Glutamatergic neuron (in vitro differentiated cells): ENCODE results near the gene CCDC117. TPM values are rescaled to one million over a fixed set of nuclear protein-coding genes. Genes with fewer than 3 reads are reported as not detected.
A peak's percentile ranks its signal among the peaks of the same experiment; 100 is the strongest.

Experiments
- DNase-seq: peaks from one replicate; pipeline ENCODE4 v3.0.0; 2022
- H3K27ac Mint-ChIP-seq: one replicate; pipeline ENCODE4 v1.8.0; 2020; ENCODE audit warnings: mild to moderate bottlenecking, mixed read lengths, inconsistent platforms; ENCODE audit not compliant: unreplicated experiment
- H3K27me3 Mint-ChIP-seq: one replicate; pipeline ENCODE4 v1.8.0; 2020; ENCODE audit warnings: mild to moderate bottlenecking, moderate library complexity, mixed read lengths, inconsistent platforms; ENCODE audit not compliant: unreplicated experiment
- H3K36me3 Mint-ChIP-seq: one replicate; pipeline ENCODE4 v1.8.0; 2020; ENCODE audit warnings: mild to moderate bottlenecking, mixed read lengths, inconsistent platforms; ENCODE audit not compliant: unreplicated experiment
- H3K4me1 Mint-ChIP-seq: one replicate; pipeline ENCODE4 v1.8.0; 2020; ENCODE audit warnings: mild to moderate bottlenecking, low read depth, mixed read lengths, inconsistent platforms; ENCODE audit not compliant: unreplicated experiment
- H3K4me3 Mint-ChIP-seq: one replicate; pipeline ENCODE4 v1.8.0; 2020; ENCODE audit warnings: mild to moderate bottlenecking, mixed read lengths, inconsistent platforms; ENCODE audit not compliant: unreplicated experiment
- H3K9me3 Mint-ChIP-seq: one replicate; pipeline ENCODE4 v1.8.0; 2020; ENCODE audit warnings: mild to moderate bottlenecking, moderate library complexity, mixed read lengths, inconsistent platforms; ENCODE audit not compliant: unreplicated experiment
- CTCF ChIP-seq: fragments of 200-600 bp; sonication (generic); IDR thresholded peaks from one replicate; pipeline ENCODE4 v1.5.0; 2021; ENCODE audit not compliant: partially characterized antibody, unreplicated experiment
- total RNA-seq: library from RNA; stranded (reverse); fragmentation: NEBNext Ultra II Directional; extraction: Animal tissue kit (Norgen Biotek cat#: 25700); gene quantifications from one replicate; pipeline ENCODE4 v1.2.1, GENCODE V29; 2021; ENCODE audit not compliant: unreplicated experiment

CCDC117 gene
- total RNA-seq, 1 donor from 2014 or later = 11.7 TPM

GRCh38 chr22:28783786-28784671, 11.5 kb downstream of the CCDC117 start:
- Mint-ChIP-seq H3K36me3 (no peaks in the 10 kb centered on the region), H3K4me1 (peaks cover 8% of the 10 kb centered on the region), H3K27me3 (no peaks in the 10 kb centered on the region), H3K27ac (no peak overlapping the region), H3K4me3 (no peak overlapping the region), H3K9me3 (no peaks in the 10 kb centered on the region)
- DNase-seq = no peak
- no peak for TF ChIP-seq CTCF

- no peak for TF ChIP-seq CTCF
- DNase-seq = no peak
- Mint-ChIP-seq H3K4me1 (peaks cover 10% of the 10 kb centered on the region), H3K4me3 (peak overlapping the region; percentile 45), H3K27me3 (no peaks in the 10 kb centered on the region), H3K27ac (no peak overlapping the region), H3K36me3 (no peaks in the 10 kb centered on the region), H3K9me3 (no peaks in the 10 kb centered on the region)
These were observed 16.1 kb downstream of the CCDC117 start for GRCh38 chr22:28788601-28789000.

GRCh38 chr22:28791124-28791523, 18.6 kb downstream of the CCDC117 start:
- no peaks in the 10 kb centered on the region for H3K36me3 Mint-ChIP-seq
- no peak for TF ChIP-seq CTCF
- H3K27me3 Mint-ChIP-seq = no peaks in the 10 kb centered on the region
- H3K4me1 Mint-ChIP-seq = peaks cover 10% of the 10 kb centered on the region
- no peak overlapping the region for H3K27ac Mint-ChIP-seq
- H3K4me3 Mint-ChIP-seq = no peak overlapping the region
- H3K9me3 Mint-ChIP-seq = no peaks in the 10 kb centered on the region
- no peak for DNase-seq

- no peaks in the 10 kb centered on the region for H3K27me3 Mint-ChIP-seq
- peaks cover 10% of the 10 kb centered on the region for H3K4me1 Mint-ChIP-seq
- no peak overlapping the region for H3K4me3 Mint-ChIP-seq
- H3K36me3 Mint-ChIP-seq = no peaks in the 10 kb centered on the region
- no peak for TF ChIP-seq CTCF
- H3K27ac Mint-ChIP-seq = no peak overlapping the region
- no peaks in the 10 kb centered on the region for H3K9me3 Mint-ChIP-seq
- DNase-seq = no peak
These were observed 19.5 kb downstream of the CCDC117 start for GRCh38 chr22:28791841-28792490.
